CD14-positive monocyte (primary cell): ENCODE results near the gene UBE2U. TPM values are rescaled to one million over a fixed set of nuclear protein-coding genes. Genes with fewer than 3 reads are reported as not detected.

ENCODE experiments used
- DNase-seq, 3 donors: peaks; one replicate each; pipeline ENCODE4 v3.0.0-alpha.2; 2011 to 2022
- H2AFZ ChIP-seq: 2 replicates; pipeline ENCODE4 v1.6.0; 2012; ENCODE audit warnings: mild to moderate bottlenecking, low read depth, low read length, inconsistent platforms; ENCODE audit not compliant: insufficient read depth, poor library complexity, severe bottlenecking
- H3K27ac ChIP-seq, 2 donors: 1 replicate in 1 of 2; 2 replicates in 1 of 2; pipeline ENCODE4 v1.5.1; 2012 to 2013; ENCODE audit warnings: low read length in 2 of 2, control low read depth in 1 of 2, inconsistent platforms in 1 of 2, low read depth in 1 of 2, mild to moderate bottlenecking in 1 of 2
- H3K27me3 ChIP-seq, 2 donors: one replicate each; pipeline versions ENCODE4 v1.6.0 to v1.6.1; 2011 to 2013; ENCODE audit warnings: low read length in 2 of 2; ENCODE audit not compliant: control insufficient read depth in 2 of 2, insufficient read depth in 2 of 2
- H3K36me3 ChIP-seq, 2 donors: replicated peaks in 1 of 2; 1 replicate in 1 of 2; 2 replicates in 1 of 2; pipeline versions ENCODE4 v1.5.1 to v1.6.1; 2012 to 2013; ENCODE audit warnings: low read length in 2 of 2, control low read depth in 1 of 2, inconsistent platforms in 1 of 2, mild to moderate bottlenecking in 1 of 2; ENCODE audit not compliant: insufficient read depth in 2 of 2, control insufficient read depth in 1 of 2
- H3K4me1 ChIP-seq, 2 donors: 1 replicate in 1 of 2; 2 replicates in 1 of 2; pipeline versions ENCODE4 v1.5.1 to v1.6.1; 2012 to 2013; ENCODE audit warnings: low read length in 2 of 2, control low read depth in 1 of 2, inconsistent platforms in 1 of 2, mild to moderate bottlenecking in 1 of 2, moderate library complexity in 1 of 2; ENCODE audit not compliant: insufficient read depth in 2 of 2, control insufficient read depth in 1 of 2
- H3K4me2 ChIP-seq: replicated peaks from 2 replicates; pipeline ENCODE3; 2012; ENCODE audit warnings: low read length, moderate library complexity, mild to moderate bottlenecking; ENCODE audit not compliant: poor library complexity, severe bottlenecking; ENCODE audit errors: extremely low read depth
- H3K4me3 ChIP-seq, 3 experiments: fragments of 200-600 bp in 1 of 3; sonication (generic) in 1 of 3; replicated peaks in 1 of 3; 1 replicate in 2 of 3; 2 replicates in 1 of 3; pipeline ENCODE4 v1.5.1; 2011 to 2013; ENCODE audit warnings: low read length in 3 of 3, mild to moderate bottlenecking in 3 of 3, control low read depth in 2 of 3, low read depth in 2 of 3, inconsistent platforms in 1 of 3, moderate library complexity in 1 of 3
- H3K79me2 ChIP-seq: 2 replicates; pipeline ENCODE4 v1.6.0; 2012; ENCODE audit warnings: mild to moderate bottlenecking, control low read depth, inconsistent platforms, low read length, moderate library complexity; ENCODE audit not compliant: insufficient read depth
- H3K9ac ChIP-seq: 2 replicates; pipeline ENCODE4 v1.6.0; 2017; ENCODE audit warnings: low read length, mild to moderate bottlenecking; ENCODE audit not compliant: insufficient read depth, poor library complexity, severe bottlenecking
- H3K9me3 ChIP-seq, 2 donors: replicated peaks in 1 of 2; 1 replicate in 1 of 2; 2 replicates in 1 of 2; pipeline versions ENCODE4 v1.5.1 to v1.6.1; 2012 to 2013; ENCODE audit warnings: low read length in 2 of 2, control low read depth in 1 of 2; ENCODE audit not compliant: control insufficient read depth in 1 of 2, insufficient read depth in 1 of 2
- H4K20me1 ChIP-seq: 2 replicates; pipeline ENCODE4 v1.6.0; 2012; ENCODE audit warnings: mild to moderate bottlenecking, low read length, control low read depth, moderate library complexity; ENCODE audit not compliant: insufficient read depth
- H3K27ac Mint-ChIP-seq, 7 donors: one replicate each; pipeline ENCODE4 v1.8.0; 2020; ENCODE audit warnings: mild to moderate bottlenecking in 7 of 7, mixed read lengths in 7 of 7, moderate library complexity in 6 of 7, inconsistent platforms in 2 of 7
- H3K27me3 Mint-ChIP-seq, 3 donors: one replicate each; pipeline ENCODE4 v1.8.0; 2021 to 2022; ENCODE audit warnings: low read depth in 3 of 3, mild to moderate bottlenecking in 3 of 3, mixed read lengths in 3 of 3, moderate library complexity in 3 of 3, inconsistent platforms in 1 of 3
- H3K36me3 Mint-ChIP-seq, 2 donors: one replicate each; pipeline ENCODE4 v1.8.0; 2020; ENCODE audit warnings: mixed read lengths in 2 of 2, inconsistent platforms in 1 of 2, mild to moderate bottlenecking in 1 of 2
- H3K4me1 Mint-ChIP-seq: one replicate; pipeline ENCODE4 v1.8.0; 2020; ENCODE audit warnings: mild to moderate bottlenecking, mixed read lengths
- H3K4me3 Mint-ChIP-seq, 2 donors: one replicate each; pipeline ENCODE4 v1.8.0; 2020; ENCODE audit warnings: mild to moderate bottlenecking in 2 of 2, mixed read lengths in 2 of 2, moderate library complexity in 1 of 2
- H3K9me3 Mint-ChIP-seq, 7 donors: one replicate each; pipeline ENCODE4 v1.8.0; 2020 to 2022; ENCODE audit warnings: mixed read lengths in 7 of 7, mild to moderate bottlenecking in 6 of 7, moderate library complexity in 6 of 7, inconsistent platforms in 2 of 7
- intact Hi-C, 2 donors: fragments of 100-400 bp; cut with micrococcal nuclease; formaldehyde crosslinking; loops; one replicate each; pipeline versions ENCODE4 v1.15.0 to v1.15.1; 2023
- polyA plus RNA-seq, 3 donors: library from polyadenylated mRNA; depleted of rRNA in 1 of 3; unstranded in 2 of 3; stranded (reverse) in 1 of 3; fragments of 300-500 nt in 2 of 3; fragments of >200 nt in 1 of 3; fragmentation: Illumina TruSeq in 2 of 3; gene quantifications; 1 replicate in 2 of 3; 2 replicates in 1 of 3; pipeline ENCODE4 v1.2.3, GENCODE V29; 2012 to 2021
- TF ChIP-seq, protein P1 (sequence below): fragments of 200-600 bp; IDR thresholded peaks from one replicate; pipeline ENCODE4 v1.8.0; 2022; ENCODE audit warnings: antibody characterized with exemption, mild to moderate bottlenecking

UBE2U gene
- polyA plus RNA-seq, 3 donors, result not detected

GRCh38 chr1:64234714-64235113 lies 31.3 kb downstream of the UBE2U start:
- Histone ChIP-seq H3K9me3 (no peaks in the 10 kb centered on the region), H4K20me1 (no peaks in the 10 kb centered on the region), H3K27ac (no peak overlapping the region)

GRCh38 chr1:64235181-64235580 lies 31.8 kb downstream of the UBE2U start:
- no peaks in the 10 kb centered on the region for H4K20me1 ChIP-seq
- no peak overlapping the region for H3K4me3 ChIP-seq
- no peak overlapping the region for H3K4me2 ChIP-seq
- no peak overlapping the region for H3K9ac ChIP-seq
- peaks cover 8% of the 10 kb centered on the region for H3K4me1 Mint-ChIP-seq
- H3K36me3 Mint-ChIP-seq, result no peaks in the 10 kb centered on the region
- H2AFZ ChIP-seq, result no peak overlapping the region
- H3K36me3 ChIP-seq, result no peaks in the 10 kb centered on the region
- intact Hi-C loops, result no loop called here
- no peak overlapping the region for H3K27ac Mint-ChIP-seq
- TF ChIP-seq, protein P1, sequence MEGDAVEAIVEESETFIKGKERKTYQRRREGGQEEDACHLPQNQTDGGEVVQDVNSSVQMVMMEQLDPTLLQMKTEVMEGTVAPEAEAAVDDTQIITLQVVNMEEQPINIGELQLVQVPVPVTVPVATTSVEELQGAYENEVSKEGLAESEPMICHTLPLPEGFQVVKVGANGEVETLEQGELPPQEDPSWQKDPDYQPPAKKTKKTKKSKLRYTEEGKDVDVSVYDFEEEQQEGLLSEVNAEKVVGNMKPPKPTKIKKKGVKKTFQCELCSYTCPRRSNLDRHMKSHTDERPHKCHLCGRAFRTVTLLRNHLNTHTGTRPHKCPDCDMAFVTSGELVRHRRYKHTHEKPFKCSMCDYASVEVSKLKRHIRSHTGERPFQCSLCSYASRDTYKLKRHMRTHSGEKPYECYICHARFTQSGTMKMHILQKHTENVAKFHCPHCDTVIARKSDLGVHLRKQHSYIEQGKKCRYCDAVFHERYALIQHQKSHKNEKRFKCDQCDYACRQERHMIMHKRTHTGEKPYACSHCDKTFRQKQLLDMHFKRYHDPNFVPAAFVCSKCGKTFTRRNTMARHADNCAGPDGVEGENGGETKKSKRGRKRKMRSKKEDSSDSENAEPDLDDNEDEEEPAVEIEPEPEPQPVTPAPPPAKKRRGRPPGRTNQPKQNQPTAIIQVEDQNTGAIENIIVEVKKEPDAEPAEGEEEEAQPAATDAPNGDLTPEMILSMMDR, result no peak
- peaks cover 0 to 6% (median 2%) of the 10 kb centered on the region in 7 donors for H3K9me3 Mint-ChIP-seq
- no peaks in the 10 kb centered on the region for H3K4me1 ChIP-seq
- H3K4me3 Mint-ChIP-seq, result no peak overlapping the region
- peaks cover 0 to 1% (median 0%) of the 10 kb centered on the region in 3 donors for H3K27me3 Mint-ChIP-seq
- no peak overlapping the region for H3K27ac ChIP-seq
- no peaks in the 10 kb centered on the region for H3K79me2 ChIP-seq
- DNase-seq, result no peak
- no peaks in the 10 kb centered on the region for H3K9me3 ChIP-seq
- no peaks in the 10 kb centered on the region for H3K27me3 ChIP-seq

More at GRCh38 chr1:64234714-64235113, 31.3 kb downstream of the UBE2U start:
- Mint-ChIP-seq H3K4me3 (no peak overlapping the region), H3K4me1 (peaks cover 8% of the 10 kb centered on the region), H3K27ac (no peak overlapping the region), H3K27me3 (peaks cover 0 to 1% (median 0%) of the 10 kb centered on the region in 3 donors), H3K36me3 (no peaks in the 10 kb centered on the region), H3K9me3 (peaks cover 0 to 6% (median 2%) of the 10 kb centered on the region in 7 donors)
- intact Hi-C loops, result no loop called here
- no peak overlapping the region for H2AFZ ChIP-seq
- H3K9ac ChIP-seq, result no peak overlapping the region
- H3K4me2 ChIP-seq, result no peak overlapping the region
- H3K4me3 ChIP-seq, result no peak overlapping the region
- DNase-seq, result no peak
- H3K27me3 ChIP-seq, result no peaks in the 10 kb centered on the region
- TF ChIP-seq, protein P1, result no peak
- no peaks in the 10 kb centered on the region for H3K79me2 ChIP-seq
- H3K4me1 ChIP-seq, result no peaks in the 10 kb centered on the region
- no peaks in the 10 kb centered on the region for H3K36me3 ChIP-seq
